Endothelial cell of umbilical vein (primary cell): ENCODE results near the gene PFKFB3. TPM values are rescaled to one million over a fixed set of nuclear protein-coding genes. Genes with fewer than 3 reads are reported as not detected.

Source experiments
- BruUV-seq: library from RNA; stranded (reverse); fragments of 400-500 nt; replicated peaks from 2 replicates; lab custom pipeline; 2021; lab: Mats Ljungman, UMichigan
- CTCF ChIA-PET: fragments of 300-600, 350-600 bp; sonication (Branson Sonifier 250); formaldehyde crosslinking; loops from one replicate; lab custom pipeline; 2021; ENCODE audit warnings: antibody characterized with exemption, inconsistent platforms; lab: Charles Lee
- POLR2A ChIA-PET: fragments of 300-600, 350-600 bp; sonication (Branson Sonifier 250); formaldehyde crosslinking; loops from one replicate; lab custom pipeline; 2021; ENCODE audit warnings: antibody characterized with exemption, inconsistent platforms; lab: Charles Lee
- DNase-seq: peaks from one replicate; pipeline ENCODE4 v3.0.0-alpha.2; 2011; ENCODE audit warnings: low read depth, low spot score
- FAIRE-seq: peaks from 2 replicates; lab custom pipeline; 2011; peaks lifted over from hg19 to GRCh38; lab: Jason Lieb, UNC
- H2AFZ ChIP-seq: 2 replicates; pipeline ENCODE4 v1.6.0; 2012; ENCODE audit warnings: low read depth, low read length, control low read depth, inconsistent platforms
- H3K27ac ChIP-seq: 2 replicates; pipeline ENCODE4 v1.5.1; 2011; ENCODE audit warnings: low read depth, mild to moderate bottlenecking, control low read depth, low read length, moderate library complexity; ENCODE audit not compliant: insufficient read depth
- H3K27me3 ChIP-seq, 2 experiments: 2 replicates each; pipeline versions ENCODE4 v1.6.0 to v1.6.1; 2011; ENCODE audit warnings: low read length in 2 of 2, mixed read lengths in 1 of 2; ENCODE audit not compliant: control insufficient read depth in 2 of 2, insufficient read depth in 2 of 2
- H3K36me3 ChIP-seq, 2 experiments: 2 replicates in 1 of 2; 3 replicates in 1 of 2; pipeline ENCODE4 v1.5.1; 2011; ENCODE audit warnings: low read length in 2 of 2, mild to moderate bottlenecking in 1 of 2, moderate library complexity in 1 of 2; ENCODE audit not compliant: control insufficient read depth in 2 of 2, insufficient read depth in 2 of 2; ENCODE audit errors: extremely low read depth in 1 of 2
- H3K4me1 ChIP-seq: 3 replicates; pipeline ENCODE4 v1.5.1; 2011; ENCODE audit warnings: mild to moderate bottlenecking, low read length; ENCODE audit not compliant: control insufficient read depth, insufficient read depth; ENCODE audit errors: extremely low read depth
- H3K4me2 ChIP-seq: 2 replicates; pipeline ENCODE4 v1.6.1; 2011; ENCODE audit warnings: low read length, control low read depth, mixed read lengths; ENCODE audit not compliant: insufficient read depth
- H3K4me3 ChIP-seq, 3 experiments: fragments of 200-600 bp in 1 of 3; sonication (generic), shearing (Covaris generic) in 1 of 3; replicated peaks in 1 of 3; 2 replicates each; pipeline ENCODE4 v1.5.1; 2011 to 2016; ENCODE audit warnings: control low read depth in 3 of 3, low read length in 3 of 3, mild to moderate bottlenecking in 2 of 3, inconsistent platforms in 1 of 3, low read depth in 1 of 3, moderate library complexity in 1 of 3; ENCODE audit not compliant: insufficient read depth in 1 of 3
- H3K79me2 ChIP-seq: 2 replicates; pipeline ENCODE4 v1.6.0; 2012; ENCODE audit warnings: low read length, inconsistent platforms; ENCODE audit not compliant: control insufficient read depth, insufficient read depth
- H3K9ac ChIP-seq: replicated peaks from 2 replicates; pipeline ENCODE3; 2011; ENCODE audit warnings: low read length, control low read depth; ENCODE audit not compliant: insufficient read depth; ENCODE audit errors: extremely low read depth
- H3K9me1 ChIP-seq: replicated peaks from 3 replicates; pipeline ENCODE4 v1.6.0; 2011; ENCODE audit warnings: mild to moderate bottlenecking, low read length; ENCODE audit not compliant: control insufficient read depth, insufficient read depth; ENCODE audit errors: extremely low read depth
- H3K9me3 ChIP-seq: replicated peaks from 2 replicates; pipeline ENCODE4 v1.5.1; 2012; ENCODE audit warnings: low read length, inconsistent platforms; ENCODE audit not compliant: control insufficient read depth, insufficient read depth
- H4K20me1 ChIP-seq: replicated peaks from 2 replicates; pipeline ENCODE3; 2011; ENCODE audit warnings: mild to moderate bottlenecking, low read length; ENCODE audit not compliant: control insufficient read depth, insufficient read depth; ENCODE audit errors: extremely low read depth
- EZH2 ChIP-seq: IDR thresholded peaks from 2 replicates; pipeline ENCODE4 v1.6.1; 2012; ENCODE audit warnings: borderline replicate concordance, low read depth, mild to moderate bottlenecking, moderate library complexity, low read length, inconsistent platforms; ENCODE audit not compliant: severe bottlenecking
- FOS ChIP-seq: IDR thresholded peaks from 2 replicates; pipeline ENCODE4 v1.6.1; 2011; ENCODE audit warnings: mild to moderate bottlenecking, low read length, moderate library complexity, borderline replicate concordance; ENCODE audit not compliant: insufficient read depth
- GATA2 ChIP-seq: IDR thresholded peaks from 2 replicates; pipeline ENCODE4 v1.7.0; 2011; ENCODE audit warnings: low read depth, mild to moderate bottlenecking, moderate library complexity, mixed read lengths, low read length; ENCODE audit not compliant: insufficient read length, insufficient read depth
- JUN ChIP-seq: IDR thresholded peaks from 2 replicates; pipeline ENCODE4 v1.6.1; 2011; ENCODE audit warnings: borderline replicate concordance, low read depth; ENCODE audit not compliant: insufficient read length, insufficient read depth
- MAX ChIP-seq: IDR thresholded peaks from 2 replicates; pipeline ENCODE4 v1.6.1; 2011; ENCODE audit not compliant: insufficient read depth, insufficient read length
- MYC ChIP-seq: IDR thresholded peaks from one replicate; pipeline ENCODE4 v1.6.1; 2011; ENCODE audit warnings: mild to moderate bottlenecking, low read depth, low read length
- POLR2A ChIP-seq: IDR thresholded peaks from 2 replicates; pipeline ENCODE4 v1.6.1; 2012; ENCODE audit warnings: low read depth, mild to moderate bottlenecking, control low read depth, low read length
- POLR2AphosphoS5 ChIP-seq: IDR thresholded peaks from 2 replicates; pipeline ENCODE4 v1.6.1; 2012; ENCODE audit warnings: low read depth, mild to moderate bottlenecking, control low read depth, low read length, moderate library complexity; ENCODE audit not compliant: insufficient read depth
- dilution Hi-C: fragments of 300-500 bp; cut with MboI; formaldehyde crosslinking; loops from one replicate; pipeline ENCODE4 v1.15.0; 2019; ENCODE audit warnings: low sequenced_read_pairs; ENCODE audit not compliant: extremely low pct_ligation_motif_present
- intact Hi-C: fragments of 100-400 bp; cut with micrococcal nuclease; formaldehyde crosslinking; loops from one replicate; pipeline ENCODE4 v1.10.0; 2022
- polyA plus RNA-seq, 4 experiments: library from polyadenylated mRNA; depleted of rRNA in 3 of 4; stranded (reverse) in 3 of 4; unstranded in 1 of 4; fragments of >200 nt; gene quantifications; 2 replicates each; pipeline versions ENCODE4 v1.2.1 to v1.2.3, GENCODE V29; 2011 to 2012; ENCODE audit warnings: missing spikeins in 1 of 4
- total RNA-seq: library from RNA; stranded (reverse); gene quantifications from 2 replicates; pipeline ENCODE4 v1.2.3, GENCODE V29; 2021
- TF ChIP-seq, protein P1 (sequence below), 2 donors: IDR thresholded peaks; 1 replicate in 1 of 2; 2 replicates in 1 of 2; pipeline ENCODE4 v1.5.1; 2011; ENCODE audit warnings: low read length in 2 of 2, mild to moderate bottlenecking in 2 of 2, moderate library complexity in 2 of 2, control low read depth in 1 of 2, inconsistent platforms in 1 of 2, low read depth in 1 of 2; ENCODE audit not compliant: insufficient read depth in 1 of 2; ENCODE audit errors: extremely low read depth in 1 of 2

The PFKFB3 gene
- total and polyA plus RNA-seq, 2 donors (not counting 3 experiments of a cell fraction or from before 2014, with no cell fraction given) = 15.8 to 33.7 TPM

DNA sequence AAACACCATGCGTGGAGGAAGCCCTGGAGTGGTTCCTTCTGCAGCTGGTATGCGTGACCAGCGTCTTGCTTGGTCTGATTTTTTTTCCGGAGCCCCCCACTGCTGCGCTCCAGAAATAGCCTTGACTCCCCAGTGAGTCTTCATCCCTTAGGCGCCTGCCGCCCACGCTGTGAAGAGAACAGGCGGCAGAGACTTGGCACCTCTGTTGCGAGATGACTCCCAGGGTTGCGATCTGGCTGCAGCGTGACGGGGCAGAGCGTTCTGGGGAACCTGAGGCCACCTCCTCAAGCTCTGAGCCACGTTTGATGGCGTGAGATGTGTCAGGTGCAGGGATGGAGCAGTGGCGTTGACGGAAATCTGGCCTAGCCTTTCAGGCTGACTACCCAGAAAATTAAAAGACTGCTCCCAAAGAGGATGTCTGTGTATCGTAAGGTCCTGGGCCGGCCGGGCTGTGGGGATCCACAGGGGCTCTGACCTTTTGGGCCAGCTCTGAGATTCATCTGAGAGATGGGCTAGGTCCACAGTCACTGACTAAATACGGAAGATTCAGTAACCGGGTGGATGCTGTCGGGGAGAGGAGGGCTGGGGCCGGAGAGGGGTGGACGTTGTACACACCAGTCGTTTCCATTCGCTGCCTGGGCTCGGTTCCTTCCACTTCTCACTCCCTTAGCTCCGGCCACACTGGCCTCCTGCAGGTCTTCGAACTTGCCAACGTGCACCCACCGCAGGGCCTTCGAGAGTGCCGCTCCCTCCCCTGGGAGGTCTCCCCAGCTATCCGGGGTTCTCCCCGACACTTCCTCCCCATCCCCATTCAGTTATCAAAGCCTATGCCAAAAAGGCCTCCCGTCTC, 33.8 kb downstream of the PFKFB3 start:
- H3K4me1 ChIP-seq = peaks cover 13% of the 10 kb centered on the region
- no TSS peak for BruUV-seq
- H3K4me3 ChIP-seq = no peak overlapping the region
- H3K9ac ChIP-seq = no peak overlapping the region
- H3K27me3 ChIP-seq = no peaks in the 10 kb centered on the region
- peaks cover 4 to 23% of the 10 kb centered on the region in 2 experiments for H3K36me3 ChIP-seq
- ChIA-PET CTCF (interaction anchor here (0.6 to 4.0 kb wide), 2 partner anchors 165 to 170 kb away, joined by 3 to 18 read pairs; no protein-coding TSS in a partner anchor), POLR2A (no interaction called here)
- H3K79me2 ChIP-seq = no peaks in the 10 kb centered on the region
- no peak for TF ChIP-seq POLR2A
- no peak for DNase-seq
- no peaks in the 10 kb centered on the region for H4K20me1 ChIP-seq
- no peaks in the 10 kb centered on the region for H3K9me1 ChIP-seq
- FAIRE-seq = no peak
- H2AFZ ChIP-seq = no peak overlapping the region
- no peak overlapping the region for H3K27ac ChIP-seq
- dilution Hi-C loops (no loop called here), intact Hi-C loops (no loop called here)
- no peaks in the 10 kb centered on the region for H3K9me3 ChIP-seq
- no peak overlapping the region for H3K4me2 ChIP-seq

- no peak overlapping the region for H3K4me3 ChIP-seq
- POLR2A ChIA-PET = interaction anchor here (1.1 kb wide), 1 partner anchor 35 kb away, joined by 6 read pairs; the partner anchor contains the start of gene PFKFB3
- dilution Hi-C loops = no loop called here
These were observed 34.4 kb downstream of the PFKFB3 start for GRCh38 chr10:6237199-6237530.

More at GRCh38 chr10:6237199-6237530, 34.4 kb downstream of the PFKFB3 start:
- Histone ChIP-seq H3K9ac (no peak overlapping the region), H3K36me3 (peaks cover 4 to 17% of the 10 kb centered on the region in 2 experiments), H2AFZ (no peak overlapping the region), H4K20me1 (no peaks in the 10 kb centered on the region), H3K9me3 (no peaks in the 10 kb centered on the region), H3K4me1 (peaks cover 13% of the 10 kb centered on the region), H3K79me2 (no peaks in the 10 kb centered on the region), H3K27me3 (no peaks in the 10 kb centered on the region), H3K9me1 (no peaks in the 10 kb centered on the region), H3K27ac (no peak overlapping the region), H3K4me2 (no peak overlapping the region)
- FAIRE-seq (no peak), DNase-seq (no peak)
- intact Hi-C loops = no loop called here
- TF ChIP-seq MAX (no peak), POLR2AphosphoS5 (no peak), EZH2 (no peak), MYC (no peak), POLR2A (no peak), GATA2 (no peak), FOS (no peak), JUN (no peak)
- TF ChIP-seq, protein P1, sequence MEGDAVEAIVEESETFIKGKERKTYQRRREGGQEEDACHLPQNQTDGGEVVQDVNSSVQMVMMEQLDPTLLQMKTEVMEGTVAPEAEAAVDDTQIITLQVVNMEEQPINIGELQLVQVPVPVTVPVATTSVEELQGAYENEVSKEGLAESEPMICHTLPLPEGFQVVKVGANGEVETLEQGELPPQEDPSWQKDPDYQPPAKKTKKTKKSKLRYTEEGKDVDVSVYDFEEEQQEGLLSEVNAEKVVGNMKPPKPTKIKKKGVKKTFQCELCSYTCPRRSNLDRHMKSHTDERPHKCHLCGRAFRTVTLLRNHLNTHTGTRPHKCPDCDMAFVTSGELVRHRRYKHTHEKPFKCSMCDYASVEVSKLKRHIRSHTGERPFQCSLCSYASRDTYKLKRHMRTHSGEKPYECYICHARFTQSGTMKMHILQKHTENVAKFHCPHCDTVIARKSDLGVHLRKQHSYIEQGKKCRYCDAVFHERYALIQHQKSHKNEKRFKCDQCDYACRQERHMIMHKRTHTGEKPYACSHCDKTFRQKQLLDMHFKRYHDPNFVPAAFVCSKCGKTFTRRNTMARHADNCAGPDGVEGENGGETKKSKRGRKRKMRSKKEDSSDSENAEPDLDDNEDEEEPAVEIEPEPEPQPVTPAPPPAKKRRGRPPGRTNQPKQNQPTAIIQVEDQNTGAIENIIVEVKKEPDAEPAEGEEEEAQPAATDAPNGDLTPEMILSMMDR (IDR thresholded peaks at IDR 0.05; ENCODE audit: extremely low read depth in 1 of 2, insufficient read depth in 1 of 2, low read depth in 1 of 2, low read length in 2 of 2) = no peak
- BruUV-seq = no TSS peak
- CTCF ChIA-PET = interaction anchor here (0.6 to 4.0 kb wide), 3 partner anchors 11 to 170 kb away, joined by 3 to 18 read pairs (median 3); no protein-coding TSS in a partner anchor
